ENCODE results near the gene NRL. TPM values are rescaled to one million over a fixed set of nuclear protein-coding genes. Genes with fewer than 3 reads are reported as not detected.

The NRL gene
- total and polyA plus RNA-seq, 10 of the 15 experiments (the other 5 are each of a cell fraction or from before 2014, with no cell fraction given): 0.11 to 4.4 (median 2.2) TPM

GRCh38 chr14:24160850-24161804, 46.4 kb upstream of the NRL start, which contains the start of gene IRF9 (continued):
- peak; percentile 56; the same call in 1 of the 2 replicates for TF ChIP-seq REST (IDR thresholded peaks at IDR 0.05; ENCODE audit: low read depth, low read length)
- TF ChIP-seq RB1 (IDR thresholded peaks at IDR 0.05; ENCODE audit: borderline replicate concordance): peak; percentile 74
- TF ChIP-seq ZBED1 (IDR thresholded peaks at IDR 0.05; ENCODE audit: borderline replicate concordance): peak; percentile 88
- peak; percentile 66; the same call in 1 of the 2 replicates for TF ChIP-seq CHD2 (IDR thresholded peaks at IDR 0.05; ENCODE audit: borderline replicate concordance, low read depth, low read length)
- TF ChIP-seq MXI1 (IDR thresholded peaks at IDR 0.05; ENCODE audit: low read depth, low read length): peak; percentile 50; the same call in 1 of the 2 replicates
- peak; percentile 91 for TF ChIP-seq SMAD1 (IDR thresholded peaks at IDR 0.05; ENCODE audit: low read depth, partially characterized antibody)
- TF ChIP-seq FOXM1 (IDR thresholded peaks at IDR 0.05; ENCODE audit: low read depth, low read length): peak; percentile 72; the same call in 1 of the 2 replicates
- peak; percentile 43; the same call in 1 of the 2 replicates for TF ChIP-seq EED (IDR thresholded peaks at IDR 0.05; ENCODE audit: low read depth)
- TF ChIP-seq ATF2 (IDR thresholded peaks at IDR 0.05; ENCODE audit: low read length): peak; percentile 65; the same call in 1 of the 2 replicates
- no peak for TF ChIP-seq ZBTB33 (IDR thresholded peaks at IDR 0.05)
- TF ChIP-seq MEF2B (IDR thresholded peaks at IDR 0.05; ENCODE audit: partially characterized antibody, poor library complexity, severe bottlenecking): peak; percentile 84
- peak; percentile 19; the same call in 1 of the 2 replicates for TF ChIP-seq ELK1 (IDR thresholded peaks at IDR 0.05; ENCODE audit: low read depth, low read length)
- peak; percentile 63; the same call in 1 of the 2 replicates for TF ChIP-seq TCF12 (IDR thresholded peaks at IDR 0.05; ENCODE audit: low read depth, low read length)
- peak; percentile 92 for TF ChIP-seq ATF3 (IDR thresholded peaks at IDR 0.05; ENCODE audit: borderline replicate concordance, extremely low read depth, low read depth, low read length)
- peak; percentile 100 for TF ChIP-seq STAT3 (IDR thresholded peaks at IDR 0.05; ENCODE audit: low read depth, low read length)
- no peak for TF ChIP-seq ZNF622 (IDR thresholded peaks at IDR 0.05)

All from GM12878 (cell line).